ENCODE measurements around the gene EPHA6.
"Not testable (repeated sequence)": the region's sequence is repeated elsewhere in the genome, so short reads cannot be mapped to it uniquely, and the experiment has no call there.

GRCh38 chr3:96942131-96942530 lies 127.7 kb downstream of the EPHA6 start:
- not testable (repeated sequence) for TF ChIP-seq CTCF (IDR thresholded peaks at IDR 0.05); POLR2AphosphoS5 (IDR thresholded peaks at IDR 0.05); POLR2A (IDR thresholded peaks at IDR 0.05); EP300 (IDR thresholded peaks at IDR 0.05; ENCODE audit: low read depth)

Measured in transverse colon (tissue), 4 donors.